GM12891 (cell line): ENCODE data around the gene GCNT4.

Source experiments
- DNase-seq: peaks from one replicate; pipeline ENCODE4 v3.0.0; 2011; ENCODE audit warnings: low spot score; ENCODE audit not compliant: insufficient read length
- FAIRE-seq: peaks from 2 replicates; lab custom pipeline; 2011; peaks lifted over from hg19 to GRCh38; lab: Jason Lieb, UNC
- PAX5 ChIP-seq: IDR thresholded peaks from 2 replicates; pipeline ENCODE4 v1.6.1; 2011; ENCODE audit warnings: low read length, moderate library complexity, mild to moderate bottlenecking; ENCODE audit not compliant: insufficient read depth, severe bottlenecking
- POLR2A ChIP-seq: IDR thresholded peaks from 2 replicates; pipeline ENCODE4 v1.6.1; 2011; ENCODE audit warnings: low read depth, low read length, control low read depth
- POLR2AphosphoS5 ChIP-seq: IDR thresholded peaks from 2 replicates; pipeline ENCODE4 v1.6.1; 2011; ENCODE audit warnings: low read depth, low read length, control low read depth
- POU2F2 ChIP-seq: IDR thresholded peaks from 2 replicates; pipeline ENCODE4 v1.6.1; 2011; ENCODE audit warnings: low read depth, mild to moderate bottlenecking, control low read depth, low read length, moderate library complexity
- SPI1 ChIP-seq: IDR thresholded peaks from 2 replicates; pipeline ENCODE4 v1.6.1; 2011; ENCODE audit warnings: low read depth, low read length, control low read depth
- TAF1 ChIP-seq: IDR thresholded peaks from 2 replicates; pipeline ENCODE4 v1.6.1; 2011; ENCODE audit warnings: low read depth, low read length, control low read depth

Gene GCNT4

DNA sequence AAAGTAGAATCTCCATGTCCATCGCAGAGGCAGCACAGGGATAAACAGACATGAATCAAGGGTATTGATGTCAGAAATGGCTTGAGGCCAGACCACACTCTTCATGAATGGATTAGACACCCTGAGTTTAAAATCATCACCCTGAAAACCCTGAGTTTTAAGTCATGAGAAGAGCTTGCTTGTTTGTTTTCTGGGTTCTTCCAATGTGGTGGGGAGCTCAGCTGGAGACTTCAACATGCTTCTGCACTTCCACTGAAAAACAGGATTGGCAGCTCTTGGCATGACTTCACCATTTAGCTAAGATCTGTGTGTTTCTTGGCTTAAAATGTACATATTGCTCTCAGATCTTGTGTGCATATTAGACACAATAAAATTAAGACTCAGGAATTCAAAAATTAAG lies 9.8 kb downstream of the GCNT4 start:
- no peak for FAIRE-seq
- TF ChIP-seq POLR2AphosphoS5 (no peak), TAF1 (no peak), POU2F2 (no peak), SPI1 (no peak), POLR2A (no peak), PAX5 (no peak)

DNA sequence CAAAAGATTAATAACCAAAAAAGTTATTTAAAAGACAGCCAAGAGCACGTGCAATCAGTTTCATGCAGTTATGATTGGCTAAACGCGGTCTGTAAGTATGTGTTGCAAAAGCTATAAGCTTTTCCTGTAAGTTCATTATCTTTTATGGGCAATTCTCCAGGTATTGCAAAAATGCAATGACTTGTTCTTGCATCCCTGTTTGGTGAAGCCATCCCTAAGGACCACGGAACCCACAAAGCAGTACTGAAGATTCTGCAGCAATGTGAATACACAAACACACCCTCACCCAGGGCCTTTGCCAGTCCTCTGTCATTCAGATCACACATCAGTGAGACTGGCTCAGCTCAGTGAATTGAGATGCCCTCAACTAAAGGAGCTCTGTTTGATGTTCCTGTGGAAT lies 11.4 kb downstream of the GCNT4 start:
- DNase-seq: no peak
- no peak for TF ChIP-seq TAF1
- no peak for FAIRE-seq

More for the DNA sequence above, 9.8 kb downstream of the GCNT4 start:
- no peak for DNase-seq

DNA sequence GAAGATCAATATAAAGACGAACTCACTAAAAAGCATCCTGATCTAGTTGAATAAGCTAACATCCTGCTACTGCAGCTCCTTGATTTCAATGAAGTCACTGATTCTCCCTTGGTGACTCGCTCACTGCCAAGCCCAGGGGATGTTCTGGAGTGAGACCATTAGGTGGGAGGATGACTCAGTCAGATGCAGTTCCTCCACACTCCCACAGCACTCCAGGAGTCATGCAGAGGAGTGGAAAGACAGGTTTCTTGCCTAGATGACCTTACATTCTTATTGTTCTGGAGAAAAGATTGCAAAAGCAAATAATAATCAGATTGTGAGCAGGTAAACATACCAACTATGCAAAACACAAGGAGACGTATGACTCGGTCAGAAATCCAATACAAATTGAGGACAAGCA lies 15.3 kb downstream of the GCNT4 start:
- FAIRE-seq: no peak
- DNase-seq: no peak
- TF ChIP-seq TAF1 (no peak), POLR2AphosphoS5 (no peak), PAX5 (no peak), POU2F2 (no peak), POLR2A (no peak), SPI1 (no peak)

DNA sequence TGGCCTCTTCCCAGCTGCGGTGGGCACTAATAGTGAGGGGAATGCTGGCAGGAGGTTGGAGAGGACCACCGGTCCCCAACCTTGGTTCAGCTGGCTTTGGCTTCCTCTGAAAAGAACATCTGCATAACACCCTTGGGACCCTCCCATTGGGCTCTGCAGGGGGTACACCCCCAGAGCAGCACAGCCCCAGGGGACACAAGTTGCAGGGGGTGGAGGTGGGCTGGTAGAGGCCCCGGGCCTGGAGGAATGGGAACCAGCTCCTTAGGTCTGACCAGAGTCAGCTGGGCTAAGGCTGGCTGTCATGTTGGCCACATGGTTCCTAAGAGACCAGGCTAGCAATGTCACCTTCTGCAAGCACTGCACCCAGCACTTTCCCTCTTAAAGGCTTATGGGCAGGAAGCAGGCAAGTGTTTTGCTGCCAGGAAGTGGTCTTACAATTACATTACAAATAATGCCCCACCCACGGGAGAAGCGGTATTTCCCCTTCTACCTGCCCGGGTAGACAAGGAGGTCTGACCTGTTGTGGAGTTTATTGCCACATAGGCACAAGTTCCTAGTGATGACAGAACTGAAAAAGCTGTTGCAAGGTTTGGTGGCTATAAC lies 18.1 kb downstream of the GCNT4 start:
- FAIRE-seq (no peak), DNase-seq (no peak)
- TF ChIP-seq TAF1 (no peak), PAX5 (no peak), POLR2AphosphoS5 (no peak), SPI1 (no peak), POU2F2 (no peak), POLR2A (no peak)

DNA sequence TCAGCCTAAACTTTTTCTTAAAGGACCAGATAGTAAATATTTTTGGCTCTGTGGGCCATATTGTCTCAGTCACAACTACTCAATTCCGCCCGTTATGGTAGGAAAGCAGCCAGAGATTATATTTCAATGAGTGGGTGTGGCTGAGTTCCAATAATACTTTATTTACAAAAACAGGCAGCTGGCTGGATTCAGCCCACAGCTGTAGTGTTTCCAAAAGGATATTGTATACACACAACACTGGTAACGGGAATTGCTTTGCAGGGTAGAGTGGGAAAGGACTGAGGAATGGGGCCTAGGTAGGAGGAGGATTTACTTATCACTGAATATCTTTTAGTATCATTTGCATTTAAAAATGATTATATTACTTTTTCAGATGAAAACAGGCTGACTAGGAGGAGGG lies 21.0 kb downstream of the GCNT4 start:
- TF ChIP-seq SPI1: no peak
- TF ChIP-seq TAF1: no peak
- no peak for TF ChIP-seq POLR2AphosphoS5
- no peak for TF ChIP-seq POLR2A
- TF ChIP-seq PAX5: no peak
- no peak for TF ChIP-seq POU2F2
- FAIRE-seq (no peak), DNase-seq (no peak)

DNA sequence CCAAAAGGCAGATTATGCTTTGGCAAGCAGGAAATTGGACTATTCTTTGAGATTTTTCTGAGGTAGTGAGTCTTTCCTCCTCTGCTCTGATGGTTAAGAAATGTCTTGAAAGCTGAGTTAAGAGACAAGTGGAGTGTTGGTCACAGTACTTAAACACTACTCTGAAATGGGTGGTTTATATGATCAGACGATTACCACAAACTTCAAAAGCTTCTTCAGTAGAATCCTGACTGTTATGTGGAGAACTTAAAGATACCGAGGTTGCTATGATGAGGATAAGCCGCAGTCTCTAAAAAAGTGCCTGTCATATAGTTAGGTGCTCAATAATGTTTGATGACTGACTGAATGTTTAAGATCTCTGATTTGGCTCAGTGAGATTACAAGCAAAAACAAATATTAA lies 24.3 kb downstream of the GCNT4 start:
- FAIRE-seq (no peak), DNase-seq (no peak)
- no peak for TF ChIP-seq POLR2A
- no peak for TF ChIP-seq PAX5
- no peak for TF ChIP-seq TAF1
- no peak for TF ChIP-seq SPI1
- no peak for TF ChIP-seq POLR2AphosphoS5
- no peak for TF ChIP-seq POU2F2

DNA sequence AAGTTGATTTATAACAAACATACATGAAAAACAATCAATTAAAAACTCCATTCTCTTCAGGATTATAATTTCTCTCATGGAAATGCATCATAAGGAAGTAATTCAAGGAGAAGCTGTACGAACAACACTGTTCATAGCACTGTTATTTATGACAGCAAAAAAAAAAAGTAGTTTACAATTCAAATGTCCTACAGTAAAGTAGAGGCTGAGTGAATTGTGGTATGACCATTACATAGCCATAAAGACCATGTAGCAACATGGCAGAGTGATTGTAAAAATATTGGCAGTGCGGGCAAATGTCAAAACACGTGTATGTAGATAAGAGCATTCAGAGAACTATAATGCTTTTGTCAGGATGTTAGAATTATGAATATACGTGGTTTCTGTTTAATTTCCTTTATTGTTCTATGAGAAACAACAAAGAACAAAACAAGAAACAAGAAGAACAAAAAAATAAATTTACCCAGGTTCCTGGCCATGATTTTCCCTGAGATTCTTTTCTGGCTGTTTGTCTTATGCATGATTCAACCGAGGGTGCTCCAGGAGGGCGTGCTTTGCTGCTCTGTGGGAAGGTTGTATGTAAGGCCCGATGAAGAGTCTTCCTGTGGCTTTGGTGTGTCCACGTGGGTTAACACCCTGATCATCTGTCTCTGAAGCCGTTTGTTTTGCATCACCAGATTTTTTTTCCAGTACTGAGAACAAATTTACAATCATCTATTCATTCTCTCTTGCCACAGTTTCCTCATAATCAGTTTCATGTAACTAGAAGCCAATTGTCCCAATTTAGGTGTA lies 28.8 kb downstream of the GCNT4 start:
- no peak for FAIRE-seq
- TF ChIP-seq POLR2A (no peak), TAF1 (no peak), POU2F2 (no peak), POLR2AphosphoS5 (no peak)
- no peak for DNase-seq

DNA sequence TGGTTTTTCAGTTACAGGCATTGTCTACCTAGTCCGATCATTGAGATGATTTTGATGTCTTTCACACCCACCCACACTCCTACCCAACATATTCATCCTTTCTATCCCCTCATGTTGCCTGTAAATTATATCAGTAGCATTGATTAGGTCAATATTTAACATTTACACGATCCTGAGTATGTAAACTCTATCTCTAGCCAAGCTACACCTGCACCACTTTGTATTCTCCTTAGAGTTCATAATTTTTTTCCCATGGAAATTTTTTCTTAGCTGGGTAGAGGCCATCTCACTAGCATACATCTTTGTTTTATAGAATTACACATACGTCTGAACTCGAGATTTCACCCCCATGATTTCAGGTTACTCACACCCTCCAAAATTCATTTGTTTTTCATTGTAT lies 30.6 kb downstream of the GCNT4 start:
- DNase-seq: no peak
- TF ChIP-seq TAF1 (no peak), POLR2AphosphoS5 (no peak), POU2F2 (no peak), POLR2A (no peak), SPI1 (no peak), PAX5 (no peak)
- no peak for FAIRE-seq

DNA sequence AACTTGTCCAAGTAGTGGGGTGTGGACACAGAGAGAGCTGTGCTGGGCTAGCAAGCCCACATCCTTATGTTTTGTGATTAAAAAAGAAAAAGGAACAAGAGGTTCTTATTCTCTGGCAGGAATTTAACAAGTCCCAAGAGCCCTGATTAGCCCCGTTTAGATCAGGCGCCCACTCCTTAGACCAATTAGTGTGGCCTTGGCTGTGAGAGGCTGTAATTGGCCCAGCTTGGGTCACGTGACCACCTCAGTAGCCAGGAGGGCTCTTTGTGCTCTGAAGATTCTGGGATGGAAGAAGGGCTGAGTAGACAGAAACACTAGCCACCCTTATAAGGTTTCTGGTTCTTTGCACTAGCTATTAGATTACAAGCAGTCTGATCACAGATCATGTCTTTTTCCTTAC lies 31.1 kb downstream of the GCNT4 start:
- DNase-seq: no peak
- no peak for FAIRE-seq
- no peak for TF ChIP-seq PAX5
- TF ChIP-seq SPI1: no peak
- no peak for TF ChIP-seq POLR2AphosphoS5
- TF ChIP-seq POU2F2: no peak
- no peak for TF ChIP-seq TAF1
- no peak for TF ChIP-seq POLR2A
